ENCODE data around the gene SPTB. TPM values are rescaled to one million over a fixed set of nuclear protein-coding genes. Genes with fewer than 3 reads are reported as not detected.

SPTB gene
- total and polyA plus RNA-seq, 10 donors = 0.06 to 20.9 (median 3.9) TPM

- WGBS, 5 donors = 55 to 80% (median 65%) methylated on average over 12 to 14 of the region's 14 CpGs
- DNase-seq = peak; percentile 77
- peak in 1 of 3 donors; percentile 13 for TF ChIP-seq POLR2AphosphoS5 (IDR thresholded peaks at IDR 0.05)
- no peak for TF ChIP-seq POLR2A (IDR thresholded peaks at IDR 0.05)
- TF ChIP-seq, protein P1, sequence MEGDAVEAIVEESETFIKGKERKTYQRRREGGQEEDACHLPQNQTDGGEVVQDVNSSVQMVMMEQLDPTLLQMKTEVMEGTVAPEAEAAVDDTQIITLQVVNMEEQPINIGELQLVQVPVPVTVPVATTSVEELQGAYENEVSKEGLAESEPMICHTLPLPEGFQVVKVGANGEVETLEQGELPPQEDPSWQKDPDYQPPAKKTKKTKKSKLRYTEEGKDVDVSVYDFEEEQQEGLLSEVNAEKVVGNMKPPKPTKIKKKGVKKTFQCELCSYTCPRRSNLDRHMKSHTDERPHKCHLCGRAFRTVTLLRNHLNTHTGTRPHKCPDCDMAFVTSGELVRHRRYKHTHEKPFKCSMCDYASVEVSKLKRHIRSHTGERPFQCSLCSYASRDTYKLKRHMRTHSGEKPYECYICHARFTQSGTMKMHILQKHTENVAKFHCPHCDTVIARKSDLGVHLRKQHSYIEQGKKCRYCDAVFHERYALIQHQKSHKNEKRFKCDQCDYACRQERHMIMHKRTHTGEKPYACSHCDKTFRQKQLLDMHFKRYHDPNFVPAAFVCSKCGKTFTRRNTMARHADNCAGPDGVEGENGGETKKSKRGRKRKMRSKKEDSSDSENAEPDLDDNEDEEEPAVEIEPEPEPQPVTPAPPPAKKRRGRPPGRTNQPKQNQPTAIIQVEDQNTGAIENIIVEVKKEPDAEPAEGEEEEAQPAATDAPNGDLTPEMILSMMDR (IDR thresholded peaks at IDR 0.05 in 8 of 11, conservative IDR thresholded peaks at IDR 0.05 in 3 of 11) = no peak
- H3K36me3 ChIP-seq = no peaks in the 10 kb centered on the region
- intact Hi-C loops (cut with DNase I; ENCODE audit: low total_unique reads) = no loop called here
- no peaks in the 10 kb centered on the region for H3K9me3 ChIP-seq
- peak overlapping the region in 7 of 8 donors; percentile 91 to 97 (median 93) for H3K27ac ChIP-seq
- peaks cover 0 to 46% (median 18%) of the 10 kb centered on the region in 7 donors for H3K27me3 ChIP-seq (replicated peaks in 1 of 7)
- H3K4me3 ChIP-seq = peak overlapping the region in 6 of 8 donors; percentile 8 to 81 (median 74)
- H3K4me1 ChIP-seq = peaks cover 24 to 98% (median 90%) of the 10 kb centered on the region in 6 donors
These were observed 173.0 kb downstream of the SPTB start for GRCh38 chr14:64706593-64707193.

GRCh38 chr14:64706119-64706592 lies 173.6 kb downstream of the SPTB start:
- 41 to 73% (median 55%) methylated on average over 4 of the region's 4 CpGs for WGBS, 5 donors
- H3K4me1 ChIP-seq = peaks cover 24 to 94% (median 86%) of the 10 kb centered on the region in 6 donors
- H3K36me3 ChIP-seq = no peaks in the 10 kb centered on the region
- intact Hi-C loops (cut with DNase I; ENCODE audit: low total_unique reads) = no loop called here
- no peak for TF ChIP-seq POLR2AphosphoS5 (IDR thresholded peaks at IDR 0.05)
- TF ChIP-seq, protein P1 (IDR thresholded peaks at IDR 0.05 in 8 of 11, conservative IDR thresholded peaks at IDR 0.05 in 3 of 11) = no peak
- no peak for TF ChIP-seq POLR2A (IDR thresholded peaks at IDR 0.05)
- H3K9me3 ChIP-seq = no peaks in the 10 kb centered on the region
- H3K27me3 ChIP-seq (replicated peaks in 1 of 7) = peaks cover 0 to 51% (median 18%) of the 10 kb centered on the region in 7 donors
- no peak for DNase-seq
- peak overlapping the region; percentile 73 to 97 (median 93) for H3K27ac ChIP-seq
- peak overlapping the region in 7 of 8 donors; percentile 65 to 81 (median 76) for H3K4me3 ChIP-seq

DNA sequence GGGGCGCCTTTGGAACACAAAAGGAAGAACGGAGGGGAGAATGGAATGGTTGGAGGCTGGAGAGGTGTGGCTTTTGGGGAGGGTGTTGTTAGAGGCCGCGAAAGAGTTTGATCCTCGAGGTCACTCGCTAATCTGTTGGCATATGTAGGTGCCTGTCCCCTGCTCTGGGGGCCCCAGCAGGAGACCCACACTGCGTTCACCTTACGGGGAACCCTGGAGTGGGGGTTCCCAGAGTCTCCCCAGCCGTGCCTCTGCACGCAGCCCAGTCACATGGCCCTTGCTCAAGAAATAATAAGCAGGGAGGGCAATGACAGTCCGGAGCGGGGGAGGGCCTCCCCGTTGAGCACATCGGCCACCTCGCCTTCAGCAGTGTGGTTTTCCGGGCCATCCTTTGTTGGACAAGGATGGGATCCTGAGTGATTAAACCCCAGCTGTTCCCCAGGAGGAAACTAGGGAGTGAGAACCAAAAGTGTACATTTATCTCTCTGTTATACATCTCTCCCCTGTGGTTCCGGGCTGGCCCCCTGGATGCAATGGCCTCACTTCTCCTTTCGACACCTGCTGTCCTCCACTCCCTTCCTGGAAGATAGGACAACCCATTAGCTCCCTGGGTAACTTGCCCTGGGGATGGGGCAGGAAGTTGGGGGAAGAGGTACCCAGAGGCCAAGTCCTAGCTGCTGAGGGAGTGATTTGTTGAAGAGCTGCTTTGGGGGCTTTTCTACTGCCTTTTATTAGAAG lies 174.2 kb downstream of the SPTB start:
- no peaks in the 10 kb centered on the region for H3K36me3 ChIP-seq
- TF ChIP-seq, protein P1 (IDR thresholded peaks at IDR 0.05 in 8 of 11, conservative IDR thresholded peaks at IDR 0.05 in 3 of 11) = no peak
- peak in 2 of 3 donors; percentile 36 to 39 for TF ChIP-seq POLR2AphosphoS5 (IDR thresholded peaks at IDR 0.05)
- DNase-seq = peak; percentile 84
- H3K27ac ChIP-seq = peak overlapping the region; percentile 73 to 97 (median 93)
- peaks cover 0 to 57% (median 18%) of the 10 kb centered on the region in 7 donors for H3K27me3 ChIP-seq (replicated peaks in 1 of 7)
- peak overlapping the region; percentile 42 to 81 (median 74) for H3K4me3 ChIP-seq
- peaks cover 22 to 88% (median 80%) of the 10 kb centered on the region in 6 donors for H3K4me1 ChIP-seq
- intact Hi-C loops (cut with DNase I; ENCODE audit: low total_unique reads) = no loop called here
- 8 to 15% (median 12%) methylated on average over 17 to 18 of the region's 18 CpGs for WGBS, 5 donors
- H3K9me3 ChIP-seq = no peaks in the 10 kb centered on the region
